CD8-positive, alpha-beta memory T cell (primary cell): Measurements from ENCODE around the gene GPR171. TPM values are rescaled to one million over a fixed set of nuclear protein-coding genes. Genes with fewer than 3 reads are reported as not detected.
A peak's percentile ranks its signal among the peaks of the same experiment; 100 is the strongest.
"Not testable (repeated sequence)": the region's sequence is repeated elsewhere in the genome, so short reads cannot be mapped to it uniquely, and the experiment has no call there.

ENCODE experiments used
- CTCF ChIA-PET: fragments of 350-600 bp; sonication (Branson Sonifier 250); formaldehyde crosslinking; loops from one replicate; lab custom pipeline; 2021; ENCODE audit warnings: antibody characterized with exemption; lab: Charles Lee
- POLR2A ChIA-PET: fragments of 350-600 bp; sonication (Branson Sonifier 250); formaldehyde crosslinking; loops from one replicate; lab custom pipeline; 2021; ENCODE audit warnings: antibody characterized with exemption; lab: Charles Lee
- DNase-seq, 5 donors: peaks; one replicate each; pipeline versions ENCODE4 v3.0.0 to v3.0.0-alpha.2; 2020 to 2022; ENCODE audit warnings: mixed read lengths in 1 of 5
- H3K27ac ChIP-seq: one replicate; pipeline ENCODE4 v1.7.0; 2013; ENCODE audit warnings: low read depth, mild to moderate bottlenecking, low read length, moderate library complexity
- H3K27me3 ChIP-seq: 2 replicates; pipeline ENCODE4 v1.7.0; 2013; ENCODE audit warnings: low read length, mild to moderate bottlenecking; ENCODE audit not compliant: insufficient read depth, poor library complexity, severe bottlenecking
- H3K36me3 ChIP-seq: 2 replicates; pipeline ENCODE4 v1.7.0; 2013; ENCODE audit warnings: mild to moderate bottlenecking, low read length, moderate library complexity; ENCODE audit not compliant: insufficient read depth
- H3K4me1 ChIP-seq: 2 replicates; pipeline ENCODE4 v1.7.0; 2013; ENCODE audit warnings: mild to moderate bottlenecking, low read length, moderate library complexity; ENCODE audit not compliant: insufficient read depth
- H3K4me3 ChIP-seq: 2 replicates; pipeline ENCODE4 v1.7.0; 2013; ENCODE audit warnings: mild to moderate bottlenecking, low read length
- H3K9me3 ChIP-seq: 2 replicates; pipeline ENCODE4 v1.7.0; 2013; ENCODE audit warnings: mild to moderate bottlenecking, low read length
- H3K27ac Mint-ChIP-seq, 8 donors: one replicate each; pipeline ENCODE4 v1.8.0; 2020 to 2021; ENCODE audit warnings: mixed read lengths in 8 of 8, mild to moderate bottlenecking in 6 of 8, inconsistent platforms in 3 of 8, moderate library complexity in 3 of 8
- H3K27me3 Mint-ChIP-seq, 2 donors: one replicate each; pipeline ENCODE4 v1.8.0; 2020 to 2021; ENCODE audit warnings: mixed read lengths in 2 of 2, mild to moderate bottlenecking in 1 of 2, moderate library complexity in 1 of 2
- H3K36me3 Mint-ChIP-seq, 3 donors: one replicate each; pipeline ENCODE4 v1.8.0; 2020 to 2021; ENCODE audit warnings: mixed read lengths in 3 of 3, inconsistent platforms in 1 of 3, mild to moderate bottlenecking in 1 of 3
- H3K4me1 Mint-ChIP-seq, 3 donors: one replicate each; pipeline ENCODE4 v1.8.0; 2020 to 2021; ENCODE audit warnings: mixed read lengths in 3 of 3, inconsistent platforms in 1 of 3, mild to moderate bottlenecking in 1 of 3
- H3K4me3 Mint-ChIP-seq, 7 donors: one replicate each; pipeline ENCODE4 v1.8.0; 2020 to 2021; ENCODE audit warnings: mixed read lengths in 7 of 7, mild to moderate bottlenecking in 6 of 7, moderate library complexity in 4 of 7, inconsistent platforms in 2 of 7
- H3K9me3 Mint-ChIP-seq, 5 donors: one replicate each; pipeline ENCODE4 v1.8.0; 2020 to 2022; ENCODE audit warnings: mixed read lengths in 5 of 5, mild to moderate bottlenecking in 3 of 5, moderate library complexity in 2 of 5, inconsistent platforms in 1 of 5
- polyA plus RNA-seq: library from polyadenylated mRNA; unstranded; fragments of 300-500 nt; fragmentation: Illumina TruSeq; gene quantifications from one replicate; pipeline ENCODE4 v1.2.3, GENCODE V29; 2021
- total RNA-seq, 2 experiments: library from RNA; stranded (reverse); gene quantifications; one replicate each; pipeline ENCODE4 v1.2.3, GENCODE V29; 2021

Gene GPR171
- total and polyA plus RNA-seq, 3 experiments from 2014 or later = 179 to 264 (median 188) TPM

DNA sequence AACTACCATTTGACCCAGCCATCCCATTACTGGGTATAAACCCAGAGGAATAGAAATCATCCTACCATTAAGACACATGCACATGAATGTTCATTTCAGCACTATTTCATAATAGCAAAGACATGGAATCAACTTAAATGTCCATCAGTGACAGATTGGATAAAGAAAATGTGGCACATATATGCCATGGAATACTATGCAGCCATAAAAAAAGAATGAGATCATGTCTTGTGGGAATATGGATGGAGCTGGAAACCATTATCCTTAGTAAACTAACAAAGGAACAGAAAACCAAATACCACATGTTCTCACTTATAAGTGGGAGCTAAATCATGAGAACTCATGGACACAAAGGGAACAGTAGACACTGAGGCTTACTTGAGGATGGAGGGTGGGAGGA lies 29.4 kb upstream of the GPR171 start:
- H3K27me3 ChIP-seq, DNase-seq, H3K36me3 ChIP-seq, H3K27me3 Mint-ChIP-seq, H3K4me3 Mint-ChIP-seq, H3K36me3 Mint-ChIP-seq, H3K9me3 ChIP-seq, H3K27ac ChIP-seq, H3K4me3 ChIP-seq, POLR2A ChIA-PET, H3K9me3 Mint-ChIP-seq: not testable (repeated sequence)
- peaks cover 25 to 49% (median 29%) of the 10 kb centered on the region in 3 donors for H3K4me1 Mint-ChIP-seq
- CTCF ChIA-PET = interaction anchor here (1.3 kb wide), 1 partner anchor 50 kb away, joined by 5 read pairs; no protein-coding TSS in a partner anchor
- H3K27ac Mint-ChIP-seq = peak overlapping the region in 3 of 8 donors; percentile 42 to 85 (median 83)
- peaks cover 24% of the 10 kb centered on the region for H3K4me1 ChIP-seq

- Histone ChIP-seq H3K4me1 (peaks cover 34% of the 10 kb centered on the region), H3K9me3 (no peaks in the 10 kb centered on the region), H3K27me3 (no peaks in the 10 kb centered on the region), H3K36me3 (no peaks in the 10 kb centered on the region), H3K4me3 (no peak overlapping the region), H3K27ac (no peak overlapping the region)
- no peak for DNase-seq
- Mint-ChIP-seq H3K27me3 (no peaks in the 10 kb centered on the region), H3K27ac (peak overlapping the region; percentile 13 to 97 (median 63)), H3K36me3 (no peaks in the 10 kb centered on the region), H3K4me1 (peaks cover 32 to 64% (median 35%) of the 10 kb centered on the region in 3 donors), H3K4me3 (peak overlapping the region in 6 of 7 donors; percentile 2 to 69 (median 48)), H3K9me3 (no peaks in the 10 kb centered on the region)
- ChIA-PET POLR2A (interaction anchor here (0.7 kb wide), 2 partner anchors 10 to 56 kb away, joined by 3 to 10 read pairs; no protein-coding TSS in a partner anchor), CTCF (interaction anchor here (0.6 to 8.5 kb wide), 4 partner anchors 34 to 97 kb away, joined by 3 to 99 read pairs (median 28); partner anchors contain the start of gene P2RY14)
Observed at GRCh38 chr3:151230646-151231045, 27.6 kb upstream of the GPR171 start.

- H3K27ac ChIP-seq = no peak overlapping the region
- H3K4me3 ChIP-seq = no peak overlapping the region
- Mint-ChIP-seq H3K4me1 (peaks cover 46 to 68% (median 46%) of the 10 kb centered on the region in 3 donors), H3K27ac (peak overlapping the region in 7 of 8 donors; percentile 12 to 98 (median 64)), H3K27me3 (peaks cover 0 to 2% of the 10 kb centered on the region in 2 donors), H3K4me3 (no peak overlapping the region), H3K36me3 (no peaks in the 10 kb centered on the region), H3K9me3 (no peaks in the 10 kb centered on the region)
- H3K27me3 ChIP-seq = no peaks in the 10 kb centered on the region
- H3K4me1 ChIP-seq = peaks cover 34% of the 10 kb centered on the region
- H3K9me3 ChIP-seq = no peaks in the 10 kb centered on the region
- no peaks in the 10 kb centered on the region for H3K36me3 ChIP-seq
- ChIA-PET CTCF (interaction anchor here (0.8 to 8.5 kb wide), 18 partner anchors 12 to 99 kb away, joined by 3 to 99 read pairs (median 6); partner anchors contain the start of gene P2RY14), POLR2A (no interaction called here)
- no peak for DNase-seq
Observed at GRCh38 chr3:151228666-151229040, 25.6 kb upstream of the GPR171 start.

DNA sequence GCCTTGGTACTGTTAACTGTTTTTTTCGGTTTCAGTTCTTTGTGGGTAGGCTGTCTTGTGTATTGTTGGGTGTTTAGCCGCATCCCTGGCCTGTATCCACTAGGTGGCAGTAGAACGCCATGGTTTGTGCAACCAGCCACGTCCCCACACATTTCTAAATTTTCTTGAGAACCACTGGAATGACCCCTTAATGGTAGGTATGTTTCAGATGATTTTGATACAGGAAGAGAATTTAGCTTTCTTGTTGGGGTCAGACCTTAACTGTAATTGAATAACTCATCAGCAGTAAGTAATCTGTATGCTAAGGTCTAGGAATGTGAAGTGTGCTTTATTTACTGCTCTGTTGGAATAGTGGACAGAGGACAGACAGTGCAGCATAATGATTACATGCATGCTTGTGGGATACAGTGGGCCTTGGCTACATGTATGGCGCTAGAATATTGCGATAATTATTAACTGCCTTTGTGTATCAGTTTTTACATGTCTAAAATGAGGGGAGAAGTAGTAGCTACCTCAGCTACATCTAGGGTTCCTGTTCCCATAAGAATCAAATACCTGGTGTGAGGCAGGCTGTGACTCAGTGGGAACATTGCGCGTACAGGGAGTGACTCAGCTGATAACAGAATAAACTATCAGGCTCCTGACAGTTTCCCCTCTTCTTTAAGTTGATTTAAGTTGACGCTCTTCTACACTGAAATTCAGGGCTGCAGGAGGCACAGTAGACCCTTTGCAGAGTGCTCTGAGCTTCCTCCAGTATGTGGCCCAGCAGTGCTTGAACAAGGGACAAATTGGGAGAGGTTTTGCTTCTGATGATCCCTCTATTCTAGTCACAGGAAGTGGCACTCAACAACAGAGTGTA lies 25.0 kb upstream of the GPR171 start:
- Mint-ChIP-seq H3K36me3 (no peaks in the 10 kb centered on the region), H3K4me3 (peak overlapping the region in 4 of 7 donors; percentile 10 to 68 (median 36)), H3K9me3 (peaks cover 0 to under 1% (median 0%) of the 10 kb centered on the region in 5 donors), H3K4me1 (peaks cover 46 to 66% (median 46%) of the 10 kb centered on the region in 3 donors), H3K27me3 (peaks cover 0 to 2% of the 10 kb centered on the region in 2 donors), H3K27ac (peak overlapping the region in 7 of 8 donors; percentile 48 to 98 (median 77))
- H3K27ac ChIP-seq = no peak overlapping the region
- peak; percentile 61 to 82 (median 71) for DNase-seq
- POLR2A ChIA-PET = interaction anchor here (0.5 kb wide), 1 partner anchor 48 kb away, joined by 3 read pairs; no protein-coding TSS in a partner anchor
- no peaks in the 10 kb centered on the region for H3K27me3 ChIP-seq
- no peaks in the 10 kb centered on the region for H3K36me3 ChIP-seq
- CTCF ChIA-PET = interaction anchor here (0.6 to 8.5 kb wide), 25 partner anchors 12 to 100 kb away, joined by 3 to 99 read pairs (median 4); partner anchors contain the start of gene P2RY14
- no peak overlapping the region for H3K4me3 ChIP-seq
- no peaks in the 10 kb centered on the region for H3K9me3 ChIP-seq
- peaks cover 34% of the 10 kb centered on the region for H3K4me1 ChIP-seq

- Histone ChIP-seq H3K4me3 (no peak overlapping the region), H3K9me3 (no peaks in the 10 kb centered on the region), H3K27me3 (no peaks in the 10 kb centered on the region), H3K36me3 (no peaks in the 10 kb centered on the region), H3K4me1 (peaks cover 34% of the 10 kb centered on the region), H3K27ac (no peak overlapping the region)
- ChIA-PET CTCF (interaction anchor here (0.8 to 8.5 kb wide), 18 partner anchors 10 to 100 kb away, joined by 3 to 99 read pairs (median 5); partner anchors contain the start of gene P2RY14), POLR2A (interaction anchor here (1.1 kb wide), 1 partner anchor 24 kb away, joined by 3 read pairs; the partner anchor contains the start of gene GPR171)
- H3K27ac Mint-ChIP-seq = peak overlapping the region in 7 of 8 donors; percentile 48 to 98 (median 89)
- H3K4me3 Mint-ChIP-seq = peak overlapping the region in 5 of 7 donors; percentile 8 to 68 (median 21)
- peaks cover 0 to 6% (median 1%) of the 10 kb centered on the region in 5 donors for H3K9me3 Mint-ChIP-seq
- H3K36me3 Mint-ChIP-seq = peaks cover 0 to 6% (median 0%) of the 10 kb centered on the region in 3 donors
- peaks cover 0 to 2% of the 10 kb centered on the region in 2 donors for H3K27me3 Mint-ChIP-seq
- peaks cover 46 to 66% (median 46%) of the 10 kb centered on the region in 3 donors for H3K4me1 Mint-ChIP-seq
- DNase-seq = no peak
Observed at GRCh38 chr3:151227266-151227806, 24.3 kb upstream of the GPR171 start.

- no peak overlapping the region for H3K4me3 ChIP-seq
- CTCF ChIA-PET = interaction anchor here (0.8 to 8.5 kb wide), 12 partner anchors 9 to 101 kb away, joined by 3 to 99 read pairs (median 6); partner anchors contain the start of gene P2RY14
- DNase-seq = no peak
- no peaks in the 10 kb centered on the region for H3K9me3 ChIP-seq
- H3K27ac Mint-ChIP-seq = peak overlapping the region in 5 of 8 donors; percentile 89 to 98 (median 93)
- POLR2A ChIA-PET = interaction anchor here (1.1 kb wide), 1 partner anchor 24 kb away, joined by 3 read pairs; the partner anchor contains the start of gene GPR171
- H3K4me3 Mint-ChIP-seq = peak overlapping the region in 1 of 7 donors; percentile 7
- no peak overlapping the region for H3K27ac ChIP-seq
- peaks cover 0 to 11% (median 0%) of the 10 kb centered on the region in 3 donors for H3K36me3 Mint-ChIP-seq
- peaks cover 46 to 63% (median 48%) of the 10 kb centered on the region in 3 donors for H3K4me1 Mint-ChIP-seq
- H3K27me3 ChIP-seq = no peaks in the 10 kb centered on the region
- H3K27me3 Mint-ChIP-seq = peaks cover 0 to 3% of the 10 kb centered on the region in 2 donors
- no peaks in the 10 kb centered on the region for H3K36me3 ChIP-seq
- peaks cover 34% of the 10 kb centered on the region for H3K4me1 ChIP-seq
- H3K9me3 Mint-ChIP-seq = peaks cover 0 to 6% (median 6%) of the 10 kb centered on the region in 5 donors
Observed at GRCh38 chr3:151226825-151227224, 23.8 kb upstream of the GPR171 start.

DNA sequence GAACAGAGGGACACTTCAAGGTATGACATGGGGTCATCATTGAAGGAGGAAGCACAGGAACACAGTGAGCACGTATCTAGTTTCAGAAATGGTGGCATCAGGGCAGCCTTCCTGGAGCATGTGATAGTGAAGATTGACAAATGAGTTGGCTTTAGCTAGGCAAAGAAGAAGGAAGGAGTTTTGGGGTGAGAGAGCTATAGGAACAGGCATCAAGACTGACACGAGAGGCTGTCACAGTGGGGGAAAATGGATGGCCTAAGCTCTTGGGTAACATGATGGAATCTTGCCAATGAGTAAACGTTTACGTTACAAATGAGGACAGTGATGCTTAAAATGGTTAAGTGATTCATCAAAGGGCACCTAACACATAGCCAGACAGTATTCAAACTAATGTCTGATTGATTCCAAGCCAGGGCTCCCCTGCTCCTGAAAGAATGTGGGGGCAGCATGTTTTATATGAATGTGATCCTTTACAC lies 23.1 kb upstream of the GPR171 start:
- H3K36me3 Mint-ChIP-seq = peaks cover 0 to 11% (median 0%) of the 10 kb centered on the region in 3 donors
- H3K27ac Mint-ChIP-seq = peak overlapping the region; percentile 61 to 98 (median 92)
- Histone ChIP-seq H3K4me3 (no peak overlapping the region), H3K36me3 (no peaks in the 10 kb centered on the region), H3K4me1 (peaks cover 32% of the 10 kb centered on the region), H3K27ac (no peak overlapping the region), H3K27me3 (no peaks in the 10 kb centered on the region), H3K9me3 (no peaks in the 10 kb centered on the region)
- ChIA-PET POLR2A (interaction anchor here (0.6 to 1.1 kb wide), 2 partner anchors 23 to 31 kb away, joined by 3 to 7 read pairs; partner anchors contain the start of gene GPR171), CTCF (interaction anchor here (1.1 to 8.5 kb wide), 7 partner anchors 9 to 61 kb away, joined by 3 to 99 read pairs (median 5); partner anchors contain the start of gene P2RY14)
- peaks cover 45 to 56% (median 45%) of the 10 kb centered on the region in 3 donors for H3K4me1 Mint-ChIP-seq
- DNase-seq = no peak
- H3K9me3 Mint-ChIP-seq = peaks cover 0 to 8% (median 6%) of the 10 kb centered on the region in 5 donors
- peak overlapping the region in 4 of 7 donors; percentile 21 to 63 (median 35) for H3K4me3 Mint-ChIP-seq
- H3K27me3 Mint-ChIP-seq = peaks cover 0 to 4% of the 10 kb centered on the region in 2 donors
